ENCODE results near the gene NLK.

DNA sequence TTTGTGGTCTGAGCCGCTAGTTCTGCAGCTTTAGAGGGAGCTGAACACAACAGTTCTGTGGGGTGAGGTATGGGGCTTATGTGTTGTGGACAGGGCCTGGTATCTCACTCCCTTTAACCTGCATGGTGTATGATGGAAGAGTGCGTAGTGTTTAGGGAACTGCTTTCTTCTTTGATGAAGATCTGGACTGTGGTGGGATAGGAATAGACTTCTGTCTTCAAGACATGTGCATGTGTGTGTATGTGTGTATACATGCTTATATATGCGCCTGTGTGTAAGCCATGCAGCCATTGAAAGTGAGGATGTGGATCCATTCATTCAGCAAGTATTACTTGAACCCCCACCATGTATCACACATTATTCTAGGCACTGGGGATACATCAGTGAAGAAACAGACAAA lies 161.8 kb downstream of the NLK start:
- TF ChIP-seq, protein P1, sequence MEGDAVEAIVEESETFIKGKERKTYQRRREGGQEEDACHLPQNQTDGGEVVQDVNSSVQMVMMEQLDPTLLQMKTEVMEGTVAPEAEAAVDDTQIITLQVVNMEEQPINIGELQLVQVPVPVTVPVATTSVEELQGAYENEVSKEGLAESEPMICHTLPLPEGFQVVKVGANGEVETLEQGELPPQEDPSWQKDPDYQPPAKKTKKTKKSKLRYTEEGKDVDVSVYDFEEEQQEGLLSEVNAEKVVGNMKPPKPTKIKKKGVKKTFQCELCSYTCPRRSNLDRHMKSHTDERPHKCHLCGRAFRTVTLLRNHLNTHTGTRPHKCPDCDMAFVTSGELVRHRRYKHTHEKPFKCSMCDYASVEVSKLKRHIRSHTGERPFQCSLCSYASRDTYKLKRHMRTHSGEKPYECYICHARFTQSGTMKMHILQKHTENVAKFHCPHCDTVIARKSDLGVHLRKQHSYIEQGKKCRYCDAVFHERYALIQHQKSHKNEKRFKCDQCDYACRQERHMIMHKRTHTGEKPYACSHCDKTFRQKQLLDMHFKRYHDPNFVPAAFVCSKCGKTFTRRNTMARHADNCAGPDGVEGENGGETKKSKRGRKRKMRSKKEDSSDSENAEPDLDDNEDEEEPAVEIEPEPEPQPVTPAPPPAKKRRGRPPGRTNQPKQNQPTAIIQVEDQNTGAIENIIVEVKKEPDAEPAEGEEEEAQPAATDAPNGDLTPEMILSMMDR (conservative IDR thresholded peaks at IDR 0.05; ENCODE audit: low read depth, low read length), result no peak
- TF ChIP-seq MXI1 (IDR thresholded peaks at IDR 0.05; ENCODE audit: borderline replicate concordance, low read depth, low read length), result no peak
- TF ChIP-seq POLR2A (IDR thresholded peaks at IDR 0.05; ENCODE audit: low read depth, low read length), result no peak
- TF ChIP-seq MAZ (IDR thresholded peaks at IDR 0.05; ENCODE audit: borderline replicate concordance, low read depth, low read length), result no peak
- no peak for TF ChIP-seq CHD1 (IDR thresholded peaks at IDR 0.05; ENCODE audit: low read depth, low read length)
- TF ChIP-seq, protein P2, sequence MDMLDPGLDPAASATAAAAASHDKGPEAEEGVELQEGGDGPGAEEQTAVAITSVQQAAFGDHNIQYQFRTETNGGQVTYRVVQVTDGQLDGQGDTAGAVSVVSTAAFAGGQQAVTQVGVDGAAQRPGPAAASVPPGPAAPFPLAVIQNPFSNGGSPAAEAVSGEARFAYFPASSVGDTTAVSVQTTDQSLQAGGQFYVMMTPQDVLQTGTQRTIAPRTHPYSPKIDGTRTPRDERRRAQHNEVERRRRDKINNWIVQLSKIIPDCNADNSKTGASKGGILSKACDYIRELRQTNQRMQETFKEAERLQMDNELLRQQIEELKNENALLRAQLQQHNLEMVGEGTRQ (IDR thresholded peaks at IDR 0.05; ENCODE audit: low read depth, low read length), result no peak
- no peak for TF ChIP-seq FOS (IDR thresholded peaks at IDR 0.05; ENCODE audit: low read depth, low read length)

All from IMR-90 (cell line).